Activated B cell treated with CpG ODN at 0.5 μM for 24 hours (primary cell): Measurements from ENCODE around the gene CARM1. TPM values are rescaled to one million over a fixed set of nuclear protein-coding genes. Genes with fewer than 3 reads are reported as not detected.
"Not testable (repeated sequence)": the region's sequence is repeated elsewhere in the genome, so short reads cannot be mapped to it uniquely, and the experiment has no call there.

Source experiments
- ATAC-seq: fragments of 200-7000 bp; cut with Tn5 transposase; one replicate; pipeline ENCODE4 v1.10.0; 2021; ENCODE audit warnings: low read depth, mild to moderate bottlenecking, moderate library complexity
- CTCF ChIA-PET: fragments of 350-600 bp; sonication (Branson Sonifier 250); formaldehyde crosslinking; loops from one replicate; lab custom pipeline; 2021; ENCODE audit warnings: antibody characterized with exemption; lab: Charles Lee
- POLR2A ChIA-PET: fragments of 350-600 bp; sonication (Branson Sonifier 250); formaldehyde crosslinking; loops from one replicate; lab custom pipeline; 2021; ENCODE audit warnings: antibody characterized with exemption; lab: Charles Lee
- DNase-seq: peaks from one replicate; pipeline ENCODE4 v3.0.0; 2022
- H3K27ac Mint-ChIP-seq: one replicate; pipeline ENCODE4 v1.8.0; 2020; ENCODE audit warnings: mixed read lengths
- H3K27me3 Mint-ChIP-seq: one replicate; pipeline ENCODE4 v1.8.0; 2021; ENCODE audit warnings: mixed read lengths
- H3K36me3 Mint-ChIP-seq: one replicate; pipeline ENCODE4 v1.8.0; 2021; ENCODE audit warnings: low read depth, mixed read lengths
- H3K4me1 Mint-ChIP-seq: one replicate; pipeline ENCODE4 v1.8.0; 2021; ENCODE audit warnings: mixed read lengths
- H3K4me3 Mint-ChIP-seq: one replicate; pipeline ENCODE4 v1.8.0; 2020; ENCODE audit warnings: mild to moderate bottlenecking, mixed read lengths
- H3K9me3 Mint-ChIP-seq: one replicate; pipeline ENCODE4 v1.8.0; 2020; ENCODE audit warnings: mixed read lengths
- CTCF ChIP-seq: fragments of 200-600 bp; IDR thresholded peaks from one replicate; pipeline ENCODE4 v1.8.0; 2022; ENCODE audit warnings: antibody characterized with exemption, mild to moderate bottlenecking
- intact Hi-C: fragments of 100-400 bp; cut with micrococcal nuclease; formaldehyde crosslinking; loops from one replicate; pipeline ENCODE4 v1.15.1; 2024
- total RNA-seq: library from RNA; stranded (reverse); gene quantifications from 2 replicates; pipeline ENCODE4 v1.2.3, GENCODE V29; 2022

Gene CARM1
- total RNA-seq, 1 donor from 2014 or later, result 39.1 TPM

- Mint-ChIP-seq H3K36me3 (peaks cover 2% of the 10 kb centered on the region), H3K27me3 (no peaks in the 10 kb centered on the region), H3K4me3 (no peak overlapping the region), H3K9me3 (no peaks in the 10 kb centered on the region), H3K27ac (no peak overlapping the region), H3K4me1 (peaks cover 3% of the 10 kb centered on the region)
- POLR2A ChIA-PET, result interaction anchor here (0.8 to 1.0 kb wide), 2 partner anchors 9 to 24 kb away, joined by 4 read pairs; no protein-coding TSS in a partner anchor
- no peak for TF ChIP-seq CTCF
- peak; percentile 80 for ATAC-seq
- CTCF ChIA-PET, result interaction anchor here (0.6 to 2.2 kb wide), 10 partner anchors 7 to 454 kb away, joined by 3 to 12 read pairs (median 4); partner anchors contain the start of gene CARM1
- intact Hi-C loops, result loop anchor here (1.0 kb wide), 1 partner anchor 195 kb away; no protein-coding TSS in a partner anchor
- DNase-seq, result no peak
These were observed 65.3 kb downstream of the CARM1 start for GRCh38 chr19:10936661-10937084.

- not testable (repeated sequence) for H3K4me1 Mint-ChIP-seq, H3K27ac Mint-ChIP-seq, ATAC-seq, DNase-seq, H3K9me3 Mint-ChIP-seq, H3K27me3 Mint-ChIP-seq, H3K4me3 Mint-ChIP-seq, H3K36me3 Mint-ChIP-seq
- intact Hi-C loops, result loop anchor here (1.0 to 5.0 kb wide), 6 partner anchors 19 to 263 kb away; partner anchors contain the start of gene SMARCA4
- POLR2A ChIA-PET, result interaction anchor here (0.7 to 1.2 kb wide), 5 partner anchors 9 to 480 kb away, joined by 3 to 5 read pairs (median 3); no protein-coding TSS in a partner anchor
- CTCF ChIA-PET, result interaction anchor here (0.6 to 1.8 kb wide), 21 partner anchors 9 to 1330 kb away, joined by 3 to 11 read pairs (median 4); partner anchors contain the start of gene YIPF2
These were observed 70.3 kb downstream of the CARM1 start for GRCh38 chr19:10941649-10942048.

- H3K4me1 Mint-ChIP-seq, H3K9me3 Mint-ChIP-seq, H3K4me3 Mint-ChIP-seq, ATAC-seq, H3K27me3 Mint-ChIP-seq, DNase-seq, POLR2A ChIA-PET, H3K27ac Mint-ChIP-seq, H3K36me3 Mint-ChIP-seq: not testable (repeated sequence)
- CTCF ChIA-PET, result interaction anchor here (1.8 kb wide), 1 partner anchor 182 kb away, joined by 9 read pairs; no protein-coding TSS in a partner anchor
- intact Hi-C loops, result loop anchor here (2.0 to 5.0 kb wide), 3 partner anchors 17 to 261 kb away; partner anchors contain the start of gene SMARCA4
These were observed 72.1 kb downstream of the CARM1 start for GRCh38 chr19:10943412-10943811.

- Mint-ChIP-seq H3K36me3 (no peaks in the 10 kb centered on the region), H3K4me1 (peaks cover 4% of the 10 kb centered on the region), H3K4me3 (no peak overlapping the region), H3K9me3 (no peaks in the 10 kb centered on the region), H3K27me3 (no peaks in the 10 kb centered on the region), H3K27ac (no peak overlapping the region)
- ChIA-PET POLR2A (interaction anchor here (0.6 kb wide), 2 partner anchors 348 to 1861 kb away, joined by 3 read pairs; partner anchors contain the start of gene RNASEH2A), CTCF (interaction anchor here (1.3 kb wide), 1 partner anchor 51 kb away, joined by 3 read pairs; no protein-coding TSS in a partner anchor)
- ATAC-seq (no peak), DNase-seq (no peak)
- intact Hi-C loops, result no loop called here
- TF ChIP-seq CTCF, result no peak
These were observed 73.9 kb downstream of the CARM1 start for GRCh38 chr19:10945264-10945663.

- DNase-seq (no peak), ATAC-seq (no peak)
- Mint-ChIP-seq H3K27ac (no peak overlapping the region), H3K4me3 (no peak overlapping the region), H3K27me3 (no peaks in the 10 kb centered on the region), H3K9me3 (no peaks in the 10 kb centered on the region), H3K4me1 (peaks cover 1% of the 10 kb centered on the region), H3K36me3 (no peaks in the 10 kb centered on the region)
- ChIA-PET CTCF (no interaction called here), POLR2A (no interaction called here)
- intact Hi-C loops, result no loop called here
- no peak for TF ChIP-seq CTCF
These were observed 75.8 kb downstream of the CARM1 start for GRCh38 chr19:10946958-10947657.

- Mint-ChIP-seq H3K27me3 (no peaks in the 10 kb centered on the region), H3K4me1 (peaks cover 5% of the 10 kb centered on the region), H3K9me3 (no peaks in the 10 kb centered on the region), H3K36me3 (no peaks in the 10 kb centered on the region), H3K4me3 (no peak overlapping the region), H3K27ac (no peak overlapping the region)
- ChIA-PET CTCF (interaction anchor here (0.5 to 1.5 kb wide), 3 partner anchors 11 to 174 kb away, joined by 3 to 6 read pairs (median 4); no protein-coding TSS in a partner anchor), POLR2A (no interaction called here)
- no peak for ATAC-seq
- intact Hi-C loops, result no loop called here
- TF ChIP-seq CTCF, result no peak
- no peak for DNase-seq
These were observed 81.5 kb downstream of the CARM1 start for GRCh38 chr19:10952809-10953208.

GRCh38 chr19:10959277-10959968, 88.1 kb downstream of the CARM1 start:
- POLR2A ChIA-PET, result interaction anchor here (0.5 to 1.9 kb wide), 7 partner anchors 15 to 617 kb away, joined by 3 to 9 read pairs (median 4); no protein-coding TSS in a partner anchor

More at GRCh38 chr19:10959277-10959968, 88.1 kb downstream of the CARM1 start:
- H3K27me3 Mint-ChIP-seq, H3K9me3 Mint-ChIP-seq, intact Hi-C loops, DNase-seq, CTCF ChIA-PET, H3K36me3 Mint-ChIP-seq, ATAC-seq: not testable (repeated sequence)
- Mint-ChIP-seq H3K27ac (peak overlapping the region; percentile 87), H3K4me1 (peaks cover 34% of the 10 kb centered on the region), H3K4me3 (peak overlapping the region; percentile 87)
